WTC11 (cell line): ENCODE results near the gene ANGEL1. TPM values are rescaled to one million over a fixed set of nuclear protein-coding genes. Genes with fewer than 3 reads are reported as not detected.

Experiments used
- ATAC-seq: fragments of 200-7000 bp; cut with Tn5 transposase; 2 replicates; pipeline ENCODE4 v1.10.0; 2021; ENCODE audit warnings: mild to moderate bottlenecking, moderate library complexity
- CTCF ChIA-PET: fragments of 300-600 bp; sonication (Branson Sonifier 250); formaldehyde crosslinking; loops from one replicate; lab custom pipeline; 2021; ENCODE audit warnings: antibody characterized with exemption; lab: Charles Lee
- POLR2A ChIA-PET: fragments of 350-600 bp; sonication (Branson Sonifier 250); formaldehyde crosslinking; loops from one replicate; lab custom pipeline; 2021; ENCODE audit warnings: antibody characterized with exemption; lab: Charles Lee
- DNase-seq: peaks from one replicate; pipeline ENCODE4 v3.0.0; 2021; ENCODE audit warnings: low spot score
- H3K27ac Mint-ChIP-seq: 2 replicates; pipeline ENCODE4 v1.8.0; 2021; ENCODE audit warnings: mixed read lengths
- H3K27me3 Mint-ChIP-seq: 2 replicates; pipeline ENCODE4 v1.8.0; 2021; ENCODE audit warnings: low read depth, mild to moderate bottlenecking, moderate library complexity, mixed read lengths
- H3K36me3 Mint-ChIP-seq: 2 replicates; pipeline ENCODE4 v1.8.0; 2021; ENCODE audit warnings: mixed read lengths
- H3K4me1 Mint-ChIP-seq: 2 replicates; pipeline ENCODE4 v1.8.0; 2022; ENCODE audit warnings: mixed read lengths
- H3K4me3 Mint-ChIP-seq: 2 replicates; pipeline ENCODE4 v1.8.0; 2021; ENCODE audit warnings: mild to moderate bottlenecking, moderate library complexity, mixed read lengths
- H3K9me3 Mint-ChIP-seq: 2 replicates; pipeline ENCODE4 v1.8.0; 2021; ENCODE audit warnings: mixed read lengths
- ESRRA ChIP-seq: sonication (generic); formaldehyde crosslinking; IDR thresholded peaks from 2 replicates; pipeline ENCODE4 v1.8.1; 2022; ENCODE audit warnings: mild to moderate bottlenecking, missing genetic modification reagents, borderline replicate concordance
- FOXJ3 ChIP-seq: sonication (generic); formaldehyde crosslinking; IDR thresholded peaks from 2 replicates; pipeline ENCODE4 v1.9.0; 2021; ENCODE audit warnings: missing genetic modification reagents, mild to moderate bottlenecking, borderline replicate concordance
- NFE2L1 ChIP-seq: sonication (generic); formaldehyde crosslinking; IDR thresholded peaks from 2 replicates; pipeline ENCODE4 v1.8.1; 2023; ENCODE audit warnings: missing genetic modification reagents
- NR1H2 ChIP-seq: sonication (generic); formaldehyde crosslinking; IDR thresholded peaks from 2 replicates; pipeline ENCODE4 v1.9.0; 2021; ENCODE audit warnings: mild to moderate bottlenecking, moderate library complexity, missing genetic modification reagents
- OVOL2 ChIP-seq: fragments of 250-450 bp; sonication (Bioruptor Pico); IDR thresholded peaks from 2 replicates; pipeline ENCODE4 v1.9.0; 2021; ENCODE audit warnings: mild to moderate bottlenecking, borderline replicate concordance
- RELA ChIP-seq: sonication (generic); formaldehyde crosslinking; IDR thresholded peaks from 2 replicates; pipeline ENCODE4 v1.8.1; 2022; ENCODE audit warnings: missing genetic modification reagents, mild to moderate bottlenecking, borderline replicate concordance
- SMAD4 ChIP-seq: sonication (generic); formaldehyde crosslinking; IDR thresholded peaks from 2 replicates; pipeline ENCODE4 v1.8.0; 2022; ENCODE audit warnings: mild to moderate bottlenecking, missing genetic modification reagents
- SP1 ChIP-seq: sonication (generic); formaldehyde crosslinking; conservative IDR thresholded peaks from 2 replicates; pipeline ENCODE4 v1.8.1; 2022; ENCODE audit warnings: missing genetic modification reagents
- TCF7 ChIP-seq: sonication (generic); formaldehyde crosslinking; IDR thresholded peaks from 2 replicates; pipeline ENCODE4 v1.8.0; 2022; ENCODE audit warnings: mild to moderate bottlenecking, low read depth, missing genetic modification reagents, moderate library complexity
- TEAD4 ChIP-seq: sonication (generic); formaldehyde crosslinking; IDR thresholded peaks from 2 replicates; pipeline ENCODE4 v1.8.0; 2022; ENCODE audit warnings: mild to moderate bottlenecking, missing genetic modification reagents
- ZNF219 ChIP-seq: sonication (generic); formaldehyde crosslinking; IDR thresholded peaks from 2 replicates; pipeline ENCODE4 v1.8.0; 2023; ENCODE audit warnings: missing genetic modification reagents, mild to moderate bottlenecking, borderline replicate concordance
- ZNF416 ChIP-seq: fragments of 250-450 bp; sonication (Bioruptor Pico); IDR thresholded peaks from 2 replicates; pipeline ENCODE4 v1.9.0; 2021; ENCODE audit warnings: mild to moderate bottlenecking, inconsistent platforms
- ZNF671 ChIP-seq: fragments of 250-450 bp; sonication (Bioruptor Pico); IDR thresholded peaks from 2 replicates; pipeline ENCODE4 v1.8.0; 2021; ENCODE audit warnings: mild to moderate bottlenecking
- total RNA-seq: library from RNA; stranded (reverse); gene quantifications from 3 replicates; pipeline ENCODE4 v1.2.3, GENCODE V29; 2021
- TF ChIP-seq, protein P1 (sequence below): sonication (generic); formaldehyde crosslinking; IDR thresholded peaks from 2 replicates; pipeline ENCODE4 v1.8.1; 2023; ENCODE audit warnings: mild to moderate bottlenecking, missing genetic modification reagents, moderate library complexity
- TF ChIP-seq, protein P2 (sequence below): sonication (generic); formaldehyde crosslinking; IDR thresholded peaks from 2 replicates; pipeline ENCODE4 v1.8.0; 2022; ENCODE audit warnings: mild to moderate bottlenecking, missing genetic modification reagents
- TF ChIP-seq, protein P3 (sequence below): sonication (generic); formaldehyde crosslinking; IDR thresholded peaks from 2 replicates; pipeline ENCODE4 v1.8.0; 2022; ENCODE audit warnings: missing genetic modification reagents
- TF ChIP-seq, protein P4 (sequence below): fragments of 250-450 bp; sonication (Bioruptor Pico); IDR thresholded peaks from 2 replicates; pipeline ENCODE4 v1.9.0; 2021; ENCODE audit warnings: mild to moderate bottlenecking
- TF ChIP-seq, protein P5 (sequence below): fragments of 250-450 bp; sonication (Bioruptor Pico); IDR thresholded peaks from 2 replicates; pipeline ENCODE4 v1.9.0; 2021; ENCODE audit warnings: mild to moderate bottlenecking
- TF ChIP-seq, protein P6 (sequence below): fragments of 250-450 bp; sonication (Bioruptor Pico); IDR thresholded peaks from 2 replicates; pipeline ENCODE4 v1.9.0; 2021; ENCODE audit warnings: mild to moderate bottlenecking, borderline replicate concordance
- TF ChIP-seq, protein P7 (sequence below): sonication (generic); formaldehyde crosslinking; IDR thresholded peaks from 2 replicates; pipeline ENCODE4 v1.8.1; 2022; ENCODE audit warnings: mild to moderate bottlenecking, moderate library complexity, missing genetic modification reagents

Gene ANGEL1
- total RNA-seq, 1 experiment from 2014 or later: 29.7 TPM

DNA sequence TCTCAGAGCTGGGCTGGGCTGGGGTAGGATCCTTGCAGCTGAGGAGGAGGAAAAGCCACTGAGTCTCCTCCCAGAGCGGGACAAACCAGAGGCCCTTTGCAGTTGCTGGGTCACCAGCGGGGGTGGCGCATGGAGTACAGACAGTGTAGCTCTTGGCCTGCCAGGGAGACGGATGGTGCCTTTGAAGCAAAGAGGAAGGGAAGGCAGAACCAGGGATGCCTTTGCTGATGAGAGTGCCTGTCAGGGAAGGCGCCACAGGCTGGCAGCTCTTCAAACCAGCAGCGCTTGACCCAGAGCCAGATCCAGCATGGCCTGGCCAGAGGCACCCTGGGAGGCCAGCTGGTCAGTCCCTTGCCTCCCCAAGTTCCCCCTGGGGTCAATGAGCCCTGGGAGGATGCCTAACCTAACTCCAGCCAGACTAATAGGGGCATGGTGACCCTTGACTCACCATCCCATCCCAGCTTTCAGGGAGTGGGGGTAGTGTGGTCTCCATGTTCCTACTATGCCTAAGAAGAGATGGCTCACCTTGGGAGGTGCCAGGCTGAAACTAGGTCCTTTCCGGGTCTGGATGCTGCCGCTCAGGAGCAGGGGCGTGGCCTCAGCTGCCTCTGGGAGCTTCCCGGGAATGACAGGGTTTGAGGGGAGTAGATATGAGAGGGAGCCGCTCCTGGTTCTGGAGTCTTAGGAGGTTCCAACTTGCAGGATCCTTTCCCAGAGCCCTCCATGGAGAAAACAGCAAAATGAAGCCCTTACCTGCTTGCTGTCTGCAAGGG is 31.6 kb downstream of the ANGEL1 start:
- CTCF ChIA-PET: interaction anchor here (0.6 to 2.8 kb wide), 7 partner anchors 10 to 531 kb away, joined by 3 to 12 read pairs (median 3); partner anchors contain the start of gene VASH1
- Mint-ChIP-seq H3K27me3 (peaks cover 2% of the 10 kb centered on the region; the same call in 1 of the 2 replicates), H3K9me3 (no peaks in the 10 kb centered on the region), H3K4me3 (no peak overlapping the region), H3K36me3 (peaks cover 14% of the 10 kb centered on the region), H3K4me1 (peaks cover 8% of the 10 kb centered on the region), H3K27ac (no peak overlapping the region)
- no peak for ATAC-seq
- TF ChIP-seq ZNF416 (CRISPR knock-in tag) (no peak), SP1 (CRISPR knock-in tag) (no peak), OVOL2 (CRISPR knock-in tag) (no peak), TCF7 (CRISPR knock-in tag) (no peak), SMAD4 (CRISPR knock-in tag) (no peak), FOXJ3 (CRISPR knock-in tag) (no peak), ZNF671 (CRISPR knock-in tag) (no peak), ESRRA (no peak), ZNF219 (no peak), NR1H2 (CRISPR knock-in tag) (no peak), TEAD4 (CRISPR knock-in tag) (no peak), RELA (CRISPR knock-in tag) (no peak), NFE2L1 (CRISPR knock-in tag) (no peak)
- TF ChIP-seq, protein P1, sequence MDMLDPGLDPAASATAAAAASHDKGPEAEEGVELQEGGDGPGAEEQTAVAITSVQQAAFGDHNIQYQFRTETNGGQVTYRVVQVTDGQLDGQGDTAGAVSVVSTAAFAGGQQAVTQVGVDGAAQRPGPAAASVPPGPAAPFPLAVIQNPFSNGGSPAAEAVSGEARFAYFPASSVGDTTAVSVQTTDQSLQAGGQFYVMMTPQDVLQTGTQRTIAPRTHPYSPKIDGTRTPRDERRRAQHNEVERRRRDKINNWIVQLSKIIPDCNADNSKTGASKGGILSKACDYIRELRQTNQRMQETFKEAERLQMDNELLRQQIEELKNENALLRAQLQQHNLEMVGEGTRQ: no peak
- TF ChIP-seq, protein P2, sequence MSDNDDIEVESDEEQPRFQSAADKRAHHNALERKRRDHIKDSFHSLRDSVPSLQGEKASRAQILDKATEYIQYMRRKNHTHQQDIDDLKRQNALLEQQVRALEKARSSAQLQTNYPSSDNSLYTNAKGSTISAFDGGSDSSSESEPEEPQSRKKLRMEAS (CRISPR knock-in tag): no peak
- TF ChIP-seq, protein P3, sequence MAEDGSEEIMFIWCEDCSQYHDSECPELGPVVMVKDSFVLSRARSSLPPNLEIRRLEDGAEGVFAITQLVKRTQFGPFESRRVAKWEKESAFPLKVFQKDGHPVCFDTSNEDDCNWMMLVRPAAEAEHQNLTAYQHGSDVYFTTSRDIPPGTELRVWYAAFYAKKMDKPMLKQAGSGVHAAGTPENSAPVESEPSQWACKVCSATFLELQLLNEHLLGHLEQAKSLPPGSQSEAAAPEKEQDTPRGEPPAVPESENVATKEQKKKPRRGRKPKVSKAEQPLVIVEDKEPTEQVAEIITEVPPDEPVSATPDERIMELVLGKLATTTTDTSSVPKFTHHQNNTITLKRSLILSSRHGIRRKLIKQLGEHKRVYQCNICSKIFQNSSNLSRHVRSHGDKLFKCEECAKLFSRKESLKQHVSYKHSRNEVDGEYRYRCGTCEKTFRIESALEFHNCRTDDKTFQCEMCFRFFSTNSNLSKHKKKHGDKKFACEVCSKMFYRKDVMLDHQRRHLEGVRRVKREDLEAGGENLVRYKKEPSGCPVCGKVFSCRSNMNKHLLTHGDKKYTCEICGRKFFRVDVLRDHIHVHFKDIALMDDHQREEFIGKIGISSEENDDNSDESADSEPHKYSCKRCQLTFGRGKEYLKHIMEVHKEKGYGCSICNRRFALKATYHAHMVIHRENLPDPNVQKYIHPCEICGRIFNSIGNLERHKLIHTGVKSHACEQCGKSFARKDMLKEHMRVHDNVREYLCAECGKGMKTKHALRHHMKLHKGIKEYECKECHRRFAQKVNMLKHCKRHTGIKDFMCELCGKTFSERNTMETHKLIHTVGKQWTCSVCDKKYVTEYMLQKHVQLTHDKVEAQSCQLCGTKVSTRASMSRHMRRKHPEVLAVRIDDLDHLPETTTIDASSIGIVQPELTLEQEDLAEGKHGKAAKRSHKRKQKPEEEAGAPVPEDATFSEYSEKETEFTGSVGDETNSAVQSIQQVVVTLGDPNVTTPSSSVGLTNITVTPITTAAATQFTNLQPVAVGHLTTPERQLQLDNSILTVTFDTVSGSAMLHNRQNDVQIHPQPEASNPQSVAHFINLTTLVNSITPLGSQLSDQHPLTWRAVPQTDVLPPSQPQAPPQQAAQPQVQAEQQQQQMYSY (CRISPR knock-in tag): no peak
- TF ChIP-seq, protein P4, sequence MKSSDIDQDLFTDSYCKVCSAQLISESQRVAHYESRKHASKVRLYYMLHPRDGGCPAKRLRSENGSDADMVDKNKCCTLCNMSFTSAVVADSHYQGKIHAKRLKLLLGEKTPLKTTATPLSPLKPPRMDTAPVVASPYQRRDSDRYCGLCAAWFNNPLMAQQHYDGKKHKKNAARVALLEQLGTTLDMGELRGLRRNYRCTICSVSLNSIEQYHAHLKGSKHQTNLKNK (CRISPR knock-in tag): no peak
- TF ChIP-seq, protein P5, sequence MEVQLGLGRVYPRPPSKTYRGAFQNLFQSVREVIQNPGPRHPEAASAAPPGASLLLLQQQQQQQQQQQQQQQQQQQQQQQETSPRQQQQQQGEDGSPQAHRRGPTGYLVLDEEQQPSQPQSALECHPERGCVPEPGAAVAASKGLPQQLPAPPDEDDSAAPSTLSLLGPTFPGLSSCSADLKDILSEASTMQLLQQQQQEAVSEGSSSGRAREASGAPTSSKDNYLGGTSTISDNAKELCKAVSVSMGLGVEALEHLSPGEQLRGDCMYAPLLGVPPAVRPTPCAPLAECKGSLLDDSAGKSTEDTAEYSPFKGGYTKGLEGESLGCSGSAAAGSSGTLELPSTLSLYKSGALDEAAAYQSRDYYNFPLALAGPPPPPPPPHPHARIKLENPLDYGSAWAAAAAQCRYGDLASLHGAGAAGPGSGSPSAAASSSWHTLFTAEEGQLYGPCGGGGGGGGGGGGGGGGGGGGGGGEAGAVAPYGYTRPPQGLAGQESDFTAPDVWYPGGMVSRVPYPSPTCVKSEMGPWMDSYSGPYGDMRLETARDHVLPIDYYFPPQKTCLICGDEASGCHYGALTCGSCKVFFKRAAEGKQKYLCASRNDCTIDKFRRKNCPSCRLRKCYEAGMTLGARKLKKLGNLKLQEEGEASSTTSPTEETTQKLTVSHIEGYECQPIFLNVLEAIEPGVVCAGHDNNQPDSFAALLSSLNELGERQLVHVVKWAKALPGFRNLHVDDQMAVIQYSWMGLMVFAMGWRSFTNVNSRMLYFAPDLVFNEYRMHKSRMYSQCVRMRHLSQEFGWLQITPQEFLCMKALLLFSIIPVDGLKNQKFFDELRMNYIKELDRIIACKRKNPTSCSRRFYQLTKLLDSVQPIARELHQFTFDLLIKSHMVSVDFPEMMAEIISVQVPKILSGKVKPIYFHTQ (CRISPR knock-in tag): no peak
- TF ChIP-seq, protein P6, sequence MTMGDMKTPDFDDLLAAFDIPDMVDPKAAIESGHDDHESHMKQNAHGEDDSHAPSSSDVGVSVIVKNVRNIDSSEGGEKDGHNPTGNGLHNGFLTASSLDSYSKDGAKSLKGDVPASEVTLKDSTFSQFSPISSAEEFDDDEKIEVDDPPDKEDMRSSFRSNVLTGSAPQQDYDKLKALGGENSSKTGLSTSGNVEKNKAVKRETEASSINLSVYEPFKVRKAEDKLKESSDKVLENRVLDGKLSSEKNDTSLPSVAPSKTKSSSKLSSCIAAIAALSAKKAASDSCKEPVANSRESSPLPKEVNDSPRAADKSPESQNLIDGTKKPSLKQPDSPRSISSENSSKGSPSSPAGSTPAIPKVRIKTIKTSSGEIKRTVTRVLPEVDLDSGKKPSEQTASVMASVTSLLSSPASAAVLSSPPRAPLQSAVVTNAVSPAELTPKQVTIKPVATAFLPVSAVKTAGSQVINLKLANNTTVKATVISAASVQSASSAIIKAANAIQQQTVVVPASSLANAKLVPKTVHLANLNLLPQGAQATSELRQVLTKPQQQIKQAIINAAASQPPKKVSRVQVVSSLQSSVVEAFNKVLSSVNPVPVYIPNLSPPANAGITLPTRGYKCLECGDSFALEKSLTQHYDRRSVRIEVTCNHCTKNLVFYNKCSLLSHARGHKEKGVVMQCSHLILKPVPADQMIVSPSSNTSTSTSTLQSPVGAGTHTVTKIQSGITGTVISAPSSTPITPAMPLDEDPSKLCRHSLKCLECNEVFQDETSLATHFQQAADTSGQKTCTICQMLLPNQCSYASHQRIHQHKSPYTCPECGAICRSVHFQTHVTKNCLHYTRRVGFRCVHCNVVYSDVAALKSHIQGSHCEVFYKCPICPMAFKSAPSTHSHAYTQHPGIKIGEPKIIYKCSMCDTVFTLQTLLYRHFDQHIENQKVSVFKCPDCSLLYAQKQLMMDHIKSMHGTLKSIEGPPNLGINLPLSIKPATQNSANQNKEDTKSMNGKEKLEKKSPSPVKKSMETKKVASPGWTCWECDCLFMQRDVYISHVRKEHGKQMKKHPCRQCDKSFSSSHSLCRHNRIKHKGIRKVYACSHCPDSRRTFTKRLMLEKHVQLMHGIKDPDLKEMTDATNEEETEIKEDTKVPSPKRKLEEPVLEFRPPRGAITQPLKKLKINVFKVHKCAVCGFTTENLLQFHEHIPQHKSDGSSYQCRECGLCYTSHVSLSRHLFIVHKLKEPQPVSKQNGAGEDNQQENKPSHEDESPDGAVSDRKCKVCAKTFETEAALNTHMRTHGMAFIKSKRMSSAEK (CRISPR knock-in tag): no peak
- TF ChIP-seq, protein P7, sequence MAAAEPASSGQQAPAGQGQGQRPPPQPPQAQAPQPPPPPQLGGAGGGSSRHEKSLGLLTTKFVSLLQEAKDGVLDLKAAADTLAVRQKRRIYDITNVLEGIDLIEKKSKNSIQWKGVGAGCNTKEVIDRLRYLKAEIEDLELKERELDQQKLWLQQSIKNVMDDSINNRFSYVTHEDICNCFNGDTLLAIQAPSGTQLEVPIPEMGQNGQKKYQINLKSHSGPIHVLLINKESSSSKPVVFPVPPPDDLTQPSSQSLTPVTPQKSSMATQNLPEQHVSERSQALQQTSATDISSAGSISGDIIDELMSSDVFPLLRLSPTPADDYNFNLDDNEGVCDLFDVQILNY (CRISPR knock-in tag): no peak
- POLR2A ChIA-PET: no interaction called here
- no peak for DNase-seq
